ENCODE measurements around the gene MEOX1.

MEOX1 gene

GRCh38 chr17:43658900-43659299, 2.8 kb downstream of the MEOX1 start:
- DNase-seq (ENCODE audit: low read depth in 2 of 2), result no peak

GRCh38 chr17:43655693-43656255, 5.9 kb downstream of the MEOX1 start:
- DNase-seq (ENCODE audit: low read depth in 2 of 2), result no peak

DNA sequence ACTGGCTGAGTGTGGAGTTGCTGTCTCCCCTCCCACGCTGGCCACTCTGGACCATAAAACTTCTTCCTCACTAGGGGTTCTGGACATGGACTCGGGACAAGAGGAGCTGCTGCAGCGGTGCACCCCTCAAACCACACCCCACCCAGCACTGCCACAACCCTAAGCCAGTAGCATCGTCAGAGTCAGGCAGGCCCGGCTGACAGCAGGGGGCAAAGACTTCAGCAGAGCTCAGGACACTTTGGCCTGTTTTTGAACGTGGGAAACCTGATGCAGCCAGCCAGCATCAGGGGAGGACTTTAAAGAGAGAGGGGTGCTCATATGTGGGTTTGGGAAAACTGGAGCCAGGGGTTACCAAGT, 9.6 kb downstream of the MEOX1 start:
- no peak for DNase-seq (ENCODE audit: low read depth in 2 of 2)

- no peak for DNase-seq (ENCODE audit: low read depth in 2 of 2)
Observed at GRCh38 chr17:43650471-43650870, 11.3 kb downstream of the MEOX1 start.

DNA sequence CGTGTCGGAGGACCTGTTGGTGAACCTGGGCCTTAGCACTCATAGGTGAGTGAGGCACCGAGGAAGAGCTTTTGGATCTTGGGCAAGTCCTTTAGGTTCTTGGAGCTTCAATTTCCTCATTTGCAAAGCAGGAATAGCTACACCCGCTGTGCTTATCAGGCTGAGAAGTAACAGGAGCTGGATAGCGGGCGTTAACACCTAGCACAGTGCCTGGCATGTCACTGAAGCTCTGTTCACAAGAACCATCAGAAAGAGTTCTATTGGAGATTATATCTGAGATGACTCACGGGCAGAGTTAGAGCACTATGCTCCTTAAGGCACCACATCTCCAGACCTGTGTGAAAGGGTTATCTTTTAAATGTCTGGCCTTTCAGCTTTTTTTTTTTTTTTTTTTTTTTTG, 12.8 kb downstream of the MEOX1 start:
- DNase-seq (ENCODE audit: low read depth in 2 of 2), result no peak

DNA sequence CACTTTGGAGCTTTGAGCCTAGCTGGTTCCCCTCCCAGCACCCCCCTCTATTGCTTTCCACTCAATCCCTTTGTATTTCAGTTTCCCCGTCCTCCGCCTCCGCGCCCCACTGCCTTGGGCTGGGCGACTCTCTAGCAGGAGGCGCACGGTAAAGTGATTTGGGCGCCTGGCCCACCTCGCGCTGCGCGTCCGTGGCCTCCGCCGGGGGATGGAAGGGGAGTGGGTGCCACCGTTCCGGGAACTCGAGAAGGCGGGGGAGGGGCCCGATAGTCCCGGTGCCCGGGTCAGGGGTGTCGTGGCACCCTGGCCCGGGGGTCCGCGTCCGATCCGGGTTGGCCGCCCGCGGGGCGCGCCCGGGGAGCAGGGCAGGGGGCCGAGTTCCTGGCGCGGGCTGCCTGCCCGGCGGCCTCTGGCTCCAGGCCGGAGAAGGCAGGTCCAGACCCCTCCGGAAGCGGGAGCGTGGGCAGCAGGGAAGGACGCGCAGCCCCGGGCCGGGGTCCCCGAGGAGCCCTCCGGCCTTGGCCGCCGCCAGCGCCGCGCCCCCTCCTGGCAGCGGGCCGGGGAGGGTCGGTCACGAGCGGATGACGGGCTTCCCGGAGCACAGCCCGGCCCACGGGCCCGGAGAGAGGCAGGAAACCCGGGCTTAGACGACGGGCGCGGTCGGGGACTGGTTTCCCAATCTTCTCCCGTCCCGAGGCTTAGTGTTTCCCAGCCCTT, 15.8 kb downstream of the MEOX1 start:
- no peak for DNase-seq (ENCODE audit: low read depth in 2 of 2)

DNA sequence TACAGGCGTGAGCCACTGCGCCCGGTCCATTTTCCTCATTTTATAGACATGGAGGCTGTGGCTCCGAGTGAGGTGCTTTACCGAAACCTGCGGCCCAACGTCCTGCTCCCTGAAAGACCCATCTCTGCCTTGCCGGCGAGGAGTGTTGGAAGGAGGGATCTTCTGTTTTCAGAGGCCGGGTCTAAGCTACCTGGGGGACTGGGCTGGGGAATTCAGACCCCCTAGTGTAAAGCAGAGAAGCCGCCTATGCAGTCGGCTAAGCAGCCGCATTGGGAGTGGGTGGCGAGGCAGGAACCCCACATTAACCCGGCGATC, 16.3 kb downstream of the MEOX1 start:
- no peak for DNase-seq (ENCODE audit: low read depth in 2 of 2)

DNA sequence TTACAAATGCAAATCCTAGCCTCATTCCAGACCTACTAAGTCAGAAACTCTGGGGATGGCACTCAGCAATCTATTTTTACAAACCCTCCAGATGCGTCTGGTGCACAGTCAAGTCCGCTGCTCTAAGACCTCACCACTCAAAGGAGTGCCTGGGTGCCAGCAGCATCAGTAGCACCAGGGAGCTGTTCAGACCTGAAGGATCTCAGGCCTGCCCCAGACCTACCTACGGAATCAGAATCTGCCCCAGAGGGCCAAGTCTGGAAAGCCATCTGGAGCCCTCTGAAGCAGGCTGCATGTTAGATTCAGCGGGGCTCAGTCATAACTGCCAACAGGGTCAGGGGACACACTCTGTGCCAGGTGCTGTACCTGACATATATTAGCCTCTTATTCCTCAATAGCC, 17.6 kb downstream of the MEOX1 start:
- no peak for DNase-seq (ENCODE audit: low read depth in 2 of 2)

DNA sequence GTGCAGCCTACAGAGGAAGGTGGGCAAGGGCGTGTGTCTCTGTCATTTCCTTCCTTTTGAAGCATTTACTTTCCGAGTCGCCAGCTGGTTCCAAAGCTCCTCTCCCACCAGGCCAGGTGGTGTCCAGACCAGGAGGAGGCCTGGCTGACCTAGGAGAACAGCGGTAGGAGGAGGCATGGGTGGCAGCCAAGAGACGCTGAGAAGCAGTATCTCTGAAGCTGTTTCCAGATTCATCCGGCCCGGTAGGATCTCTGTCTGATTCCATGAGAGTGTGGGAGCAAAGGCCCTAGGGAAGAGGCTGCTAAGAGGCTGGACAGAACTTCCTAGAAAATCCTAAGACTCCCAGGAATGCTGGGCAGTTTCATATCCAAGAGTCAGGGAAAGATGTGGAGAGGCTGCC, 20.3 kb downstream of the MEOX1 start:
- no peak for DNase-seq (ENCODE audit: low read depth in 2 of 2)

GRCh38 chr17:43640491-43641252, 21.1 kb downstream of the MEOX1 start:
- DNase-seq (ENCODE audit: low read depth in 2 of 2), result no peak

- no peak for DNase-seq (ENCODE audit: low read depth in 2 of 2)
Observed at GRCh38 chr17:43637563-43638323, 24.0 kb downstream of the MEOX1 start.

- DNase-seq (ENCODE audit: low read depth in 2 of 2), result no peak
Observed at GRCh38 chr17:43636426-43636825, 25.3 kb downstream of the MEOX1 start.

GRCh38 chr17:43634591-43635125, 27.1 kb downstream of the MEOX1 start:
- DNase-seq (ENCODE audit: low read depth in 2 of 2), result no peak

- no peak for DNase-seq (ENCODE audit: low read depth in 2 of 2)
Observed at GRCh38 chr17:43632221-43632620, 29.5 kb downstream of the MEOX1 start.

DNA sequence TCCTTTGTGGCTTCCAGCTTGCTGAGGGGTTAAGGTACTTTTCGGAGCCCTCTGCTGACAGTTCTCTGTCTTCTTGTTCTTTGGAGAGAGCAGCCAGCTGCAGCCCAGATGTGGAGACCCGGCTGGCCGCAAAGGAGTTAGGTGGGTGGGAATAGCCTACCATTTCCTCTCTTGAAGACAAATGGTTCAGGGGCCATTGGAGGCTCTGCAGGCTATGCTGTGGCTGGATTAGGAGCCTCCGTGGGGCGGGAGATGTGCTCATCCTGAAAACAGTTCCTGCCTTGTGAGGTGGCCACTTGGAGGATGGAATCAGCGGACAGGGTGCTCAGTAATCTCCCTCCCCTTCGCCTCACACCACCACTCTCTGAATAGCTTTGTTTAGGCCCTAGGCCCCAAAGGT, 30.3 kb downstream of the MEOX1 start:
- DNase-seq (ENCODE audit: low read depth in 2 of 2), result no peak

GRCh38 chr17:43628089-43628650, 33.6 kb downstream of the MEOX1 start:
- no peak for DNase-seq (ENCODE audit: low read depth in 2 of 2)

- DNase-seq (ENCODE audit: low read depth in 2 of 2), result no peak
Observed at GRCh38 chr17:43627653-43628052, 34.1 kb downstream of the MEOX1 start.

- no peak for DNase-seq (ENCODE audit: low read depth in 2 of 2)
Observed at GRCh38 chr17:43626023-43626422, 35.7 kb downstream of the MEOX1 start.

- no peak for DNase-seq (ENCODE audit: low read depth in 2 of 2)
Observed at GRCh38 chr17:43625606-43626005, 36.1 kb downstream of the MEOX1 start.

DNA sequence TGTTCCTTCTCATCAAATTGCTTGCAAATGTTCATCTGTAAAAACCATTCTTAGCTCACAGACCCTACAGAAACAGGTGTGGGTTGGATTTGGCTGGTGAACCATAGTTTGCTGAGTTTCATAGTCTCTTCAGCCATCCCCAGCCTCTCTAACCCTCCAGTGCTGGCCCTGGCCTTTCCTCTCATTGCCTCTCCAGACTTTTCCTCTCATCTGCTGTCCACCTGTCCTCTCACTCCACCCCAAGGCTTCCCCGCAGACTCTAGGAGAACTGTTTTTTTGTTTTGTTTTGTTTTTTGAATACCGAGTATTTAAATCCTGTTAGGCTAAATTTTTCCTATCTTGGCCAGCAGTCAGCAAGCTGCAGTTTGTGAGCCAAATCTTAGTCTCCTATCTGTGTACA, 41.1 kb downstream of the MEOX1 start:
- DNase-seq (ENCODE audit: low read depth in 2 of 2), result no peak

GRCh38 chr17:43620147-43620546, 41.6 kb downstream of the MEOX1 start:
- DNase-seq (ENCODE audit: low read depth in 2 of 2), result no peak

- no peak for DNase-seq (ENCODE audit: low read depth in 2 of 2)
Observed at GRCh38 chr17:43619705-43620104, 42.0 kb downstream of the MEOX1 start.

Data from activated CD8-positive, alpha-beta memory T cell treated with anti-CD3 and anti-CD28 coated beads for 4 hours (primary cell).